GM18499 (cell line): ENCODE results near the gene NEB.
"Not testable (repeated sequence)": the region's sequence is repeated elsewhere in the genome, so short reads cannot be mapped to it uniquely, and the experiment has no call there.

ENCODE experiments used
- ATAC-seq: cut with Tn5 transposase; IDR thresholded peaks from one replicate; pipeline ENCODE4 v1.9.1; 2021; ENCODE audit warnings: moderate number of reproducible peaks; ENCODE audit not compliant: insufficient read depth, unreplicated experiment

NEB gene

DNA sequence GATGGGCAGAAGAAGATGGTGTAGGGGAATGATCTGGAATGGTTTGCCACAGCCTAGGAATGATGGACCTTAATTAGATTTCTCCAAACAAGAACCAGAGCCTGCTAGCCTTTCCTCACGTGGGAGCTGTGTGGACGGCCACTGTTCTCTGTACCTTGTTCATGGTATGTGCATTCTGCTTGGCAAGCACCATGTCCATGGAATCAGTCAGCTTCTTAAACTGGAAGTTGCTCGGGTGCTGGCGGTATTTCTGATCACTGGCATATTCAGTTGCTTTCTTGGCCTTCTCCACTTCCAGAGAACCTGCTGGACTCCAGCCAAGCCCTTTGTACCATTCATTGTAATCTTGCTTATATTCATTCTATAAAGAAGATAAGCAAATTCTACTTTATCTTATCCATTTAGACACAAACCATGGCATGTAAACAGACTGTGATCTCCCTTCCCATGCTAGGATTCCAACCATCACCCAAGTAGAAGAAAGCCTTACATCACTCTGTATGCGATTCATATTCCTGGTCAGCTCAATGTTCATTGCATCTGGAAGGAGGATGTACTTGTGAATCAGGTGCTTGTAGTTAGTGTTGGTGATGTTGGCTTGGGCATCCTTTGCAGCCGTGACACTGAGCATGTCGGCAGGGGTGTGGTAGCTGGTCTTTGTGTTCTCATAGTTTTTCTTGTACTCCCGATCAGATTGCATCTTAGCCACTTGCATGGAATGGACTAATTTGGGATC lies 78.4 kb downstream of the NEB start:
- ATAC-seq: no peak

DNA sequence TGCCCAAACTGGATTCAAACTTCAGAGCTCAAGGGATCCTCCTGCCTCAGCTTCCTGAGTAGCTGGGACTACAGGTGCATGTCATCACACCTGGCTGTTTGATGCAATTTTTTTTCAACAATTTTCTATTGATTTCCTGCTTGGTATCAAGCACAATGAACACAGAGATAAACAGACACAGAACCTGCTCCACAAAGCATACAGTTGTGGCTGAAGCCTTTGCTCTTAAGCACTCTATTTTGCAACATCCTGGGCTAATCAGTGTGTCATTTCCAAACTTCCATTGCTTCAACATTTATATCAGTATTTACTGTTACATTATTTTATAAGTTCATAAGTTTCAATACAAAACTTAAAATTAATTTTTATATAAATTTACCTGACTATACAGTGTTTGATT lies 79.4 kb downstream of the NEB start:
- no peak for ATAC-seq

DNA sequence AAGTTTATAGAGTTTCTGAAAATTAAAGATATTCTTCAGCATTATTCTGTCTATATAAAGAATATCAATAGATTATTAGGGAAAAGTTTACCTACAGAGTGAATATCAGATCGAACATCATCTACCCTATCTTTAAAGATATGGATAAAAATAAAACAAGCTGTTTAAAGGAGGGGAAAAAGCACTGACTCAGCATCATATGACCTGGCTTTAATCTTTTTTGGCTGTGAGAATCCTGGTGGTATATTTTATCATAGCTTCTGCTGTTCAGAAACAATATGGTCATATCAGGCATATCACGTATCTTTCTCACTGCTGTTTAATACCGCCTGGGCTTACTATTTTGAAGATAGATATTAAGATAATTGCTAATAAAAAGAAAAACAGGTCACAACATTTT lies 80.2 kb downstream of the NEB start:
- no peak for ATAC-seq

DNA sequence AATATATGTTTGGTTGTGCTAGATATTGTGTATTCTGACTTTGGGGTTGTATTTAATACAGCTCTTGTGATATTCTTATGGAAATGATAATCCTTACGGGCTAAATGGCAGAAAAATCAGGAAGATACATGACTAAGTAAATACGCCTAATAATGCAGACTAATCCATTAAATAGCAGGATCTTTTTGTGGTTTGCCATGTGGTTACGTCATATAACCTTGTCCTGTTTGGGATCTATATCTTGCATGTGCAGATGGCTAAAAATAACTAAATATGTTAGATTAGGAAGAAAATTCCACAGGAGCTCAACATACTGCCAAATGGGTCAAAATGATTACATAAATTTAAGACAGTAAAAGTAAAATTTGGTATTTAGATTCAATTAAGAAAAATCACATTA lies 83.0 kb downstream of the NEB start:
- ATAC-seq: no peak

DNA sequence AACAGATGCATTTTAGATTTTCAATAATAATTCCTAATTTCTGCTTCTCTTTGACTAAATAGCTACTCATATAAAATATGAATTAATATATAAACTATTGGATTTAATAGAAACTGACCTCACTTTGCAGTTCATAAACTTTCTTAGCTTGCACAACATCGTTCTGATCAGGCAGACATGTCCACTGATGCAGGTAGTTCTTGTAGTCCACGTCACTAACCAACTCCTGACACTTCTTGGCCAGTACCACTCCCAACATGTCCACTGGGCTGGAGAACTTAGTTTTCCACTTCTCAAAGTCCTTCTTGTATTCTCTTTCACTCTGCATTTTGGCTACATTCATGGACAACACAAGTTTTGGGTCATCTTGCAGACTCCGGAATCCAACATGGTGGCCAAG lies 83.8 kb downstream of the NEB start:
- no peak for ATAC-seq

DNA sequence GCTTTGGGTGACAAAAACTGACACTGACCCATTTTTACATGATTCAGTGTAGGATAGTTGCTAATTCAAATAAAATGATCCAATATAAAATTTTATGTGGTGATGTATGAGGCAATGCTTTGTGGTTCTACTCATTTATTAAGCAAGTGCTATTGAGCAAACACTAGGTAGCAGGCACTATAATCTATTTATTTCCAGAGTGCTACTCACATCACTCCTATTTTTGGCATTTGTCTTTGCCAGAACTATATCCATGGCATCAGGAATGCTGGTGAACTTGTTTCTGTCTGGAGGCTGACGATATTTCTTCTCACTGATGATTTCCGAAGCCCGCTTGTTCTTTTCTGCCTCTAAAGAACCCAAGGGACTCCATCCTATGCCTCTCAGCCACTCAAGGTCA lies 84.3 kb downstream of the NEB start:
- no peak for ATAC-seq

DNA sequence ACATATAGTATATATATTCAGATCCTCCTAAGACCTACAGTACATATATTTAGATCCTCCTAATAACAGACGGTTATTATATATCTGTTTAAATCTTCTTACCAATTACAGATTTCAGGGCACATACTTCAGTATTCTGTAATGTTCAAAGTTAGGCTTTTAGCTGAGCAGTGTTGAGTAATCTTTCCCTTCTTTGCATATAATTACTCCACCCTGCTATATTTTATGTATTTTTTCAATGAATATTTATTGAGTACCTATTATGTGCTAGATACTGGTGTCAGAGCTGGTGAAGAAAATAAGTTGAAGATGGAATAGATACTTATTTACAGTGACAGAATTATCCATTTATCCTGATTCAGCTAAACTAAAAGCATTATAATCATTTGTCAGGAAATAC lies 84.9 kb downstream of the NEB start:
- no peak for ATAC-seq

DNA sequence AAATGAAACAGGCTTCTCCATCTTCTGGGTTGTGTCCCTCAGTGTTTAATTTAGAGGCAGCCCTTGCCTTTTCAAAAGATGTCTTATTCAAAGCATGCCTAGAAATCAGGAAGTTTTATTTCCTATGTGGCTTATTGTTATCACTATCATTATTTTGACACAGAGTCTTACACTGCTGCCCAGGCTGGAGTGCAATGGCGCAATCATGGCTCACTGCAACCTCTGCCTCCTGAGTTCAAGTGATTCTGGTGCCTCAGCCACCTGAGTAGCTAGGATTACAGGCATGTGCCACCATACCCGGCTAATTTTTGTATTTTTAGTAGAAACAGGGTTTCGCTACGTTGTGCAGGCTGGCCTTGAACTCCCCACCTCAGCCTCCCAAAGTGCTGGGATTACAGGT lies 87.8 kb downstream of the NEB start:
- not testable (repeated sequence) for ATAC-seq

DNA sequence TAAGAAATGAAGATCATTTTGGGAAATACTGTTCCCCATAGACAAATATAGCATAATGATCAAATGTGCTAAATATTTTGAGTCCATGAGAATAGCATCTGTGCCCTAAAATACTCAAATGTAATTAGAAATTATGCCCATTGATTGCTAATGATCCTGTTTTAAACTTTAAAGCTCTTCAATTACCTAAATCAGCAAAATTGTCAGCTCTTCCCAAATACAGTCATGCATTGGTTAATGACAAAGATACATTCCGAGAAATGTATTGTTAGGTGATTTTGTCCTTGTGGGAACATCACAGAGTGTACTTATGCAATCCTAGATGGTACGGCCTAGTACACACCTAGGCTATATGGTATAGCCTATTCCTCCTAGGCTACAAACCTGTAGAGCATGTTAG lies 89.7 kb downstream of the NEB start:
- no peak for ATAC-seq

DNA sequence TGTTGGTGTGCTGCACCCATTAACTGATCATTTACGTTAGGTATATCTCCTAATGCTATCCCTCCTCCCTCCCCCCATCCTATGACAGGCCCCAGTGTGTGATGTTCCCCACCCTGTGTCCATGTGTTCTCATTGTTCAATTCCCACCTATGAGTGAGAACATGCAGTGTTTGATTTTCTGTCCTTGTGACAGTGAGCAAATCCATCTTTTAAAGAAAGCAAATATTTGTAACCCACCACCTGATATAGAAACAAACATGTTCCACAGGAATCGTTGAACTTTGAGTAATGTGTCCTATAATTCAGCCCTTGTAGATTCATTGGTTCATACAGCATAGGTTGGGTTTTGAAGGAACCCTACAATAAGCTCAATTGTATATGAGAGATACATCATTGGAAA lies 92.4 kb downstream of the NEB start:
- not testable (repeated sequence) for ATAC-seq

DNA sequence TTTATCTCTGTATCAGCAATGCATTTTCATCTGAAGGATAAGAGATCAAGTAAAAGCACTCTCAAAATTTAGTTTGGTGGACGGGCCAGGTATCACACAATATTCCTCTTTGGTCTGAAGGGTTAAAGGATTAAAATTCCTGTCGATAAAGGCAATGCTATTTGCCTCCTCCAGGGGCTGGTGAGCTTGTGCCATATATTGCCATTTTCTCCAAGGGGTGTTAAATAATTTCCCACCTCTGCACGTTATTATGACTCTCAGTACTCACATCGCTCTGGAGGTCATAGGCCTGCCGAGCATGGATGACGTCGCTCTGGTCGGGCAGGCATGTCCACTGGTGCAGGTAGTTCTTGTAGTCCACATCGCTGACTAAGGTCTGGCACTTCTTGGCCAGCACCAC lies 94.2 kb downstream of the NEB start:
- ATAC-seq: no peak

DNA sequence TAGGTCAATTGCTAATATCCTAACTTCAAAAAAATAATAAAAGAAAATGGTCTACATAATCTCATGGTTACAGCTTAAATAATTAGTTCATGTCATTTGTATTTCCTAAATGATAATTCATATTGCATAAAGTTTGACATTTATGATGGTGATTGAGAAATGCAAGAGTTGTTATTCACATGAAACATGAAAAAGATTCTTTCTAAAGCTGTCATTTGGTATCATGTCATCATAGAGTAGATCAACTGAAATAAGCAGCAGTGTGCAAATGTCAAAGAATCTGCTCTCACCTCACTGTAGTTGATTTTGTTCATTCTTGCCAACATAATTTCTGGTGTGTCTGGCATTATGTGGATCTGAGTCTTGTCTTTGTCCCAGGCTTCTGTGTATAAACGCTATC lies 95.3 kb downstream of the NEB start:
- no peak for ATAC-seq

DNA sequence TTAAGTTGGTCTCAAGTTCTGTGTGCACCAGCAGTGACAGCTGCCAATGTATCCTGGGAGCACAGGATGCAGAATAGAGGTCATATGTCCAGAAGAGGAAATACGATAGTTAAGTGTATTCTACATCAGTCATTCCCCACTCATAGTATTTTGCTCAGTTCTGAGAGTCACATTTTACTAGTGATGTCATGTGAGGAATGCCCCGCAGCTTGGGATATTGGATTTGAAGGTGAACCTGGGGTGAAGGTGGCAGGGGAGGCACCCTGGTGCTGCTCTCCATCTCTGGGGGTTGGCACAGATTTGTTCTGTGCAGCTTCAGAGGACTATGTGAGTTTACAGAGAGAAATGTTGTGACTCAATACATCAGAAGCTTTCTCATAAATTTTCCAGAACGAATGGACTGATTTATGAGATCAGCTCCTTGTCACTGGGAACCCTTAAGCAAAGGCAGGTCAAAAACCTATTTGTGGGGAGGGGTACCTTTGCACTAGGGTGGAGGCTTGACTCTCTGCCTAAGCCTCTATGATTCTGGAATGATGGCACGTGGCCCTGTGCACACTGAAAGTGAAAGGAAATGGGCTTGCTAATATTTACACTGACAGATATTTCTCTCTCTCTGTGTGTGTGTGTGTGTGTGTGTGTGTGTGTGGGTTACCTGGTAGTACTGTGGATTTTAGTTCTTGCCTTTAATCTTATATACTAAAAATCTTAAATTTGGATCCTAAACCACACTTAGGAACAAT lies 95.9 kb downstream of the NEB start:
- ATAC-seq: no peak

DNA sequence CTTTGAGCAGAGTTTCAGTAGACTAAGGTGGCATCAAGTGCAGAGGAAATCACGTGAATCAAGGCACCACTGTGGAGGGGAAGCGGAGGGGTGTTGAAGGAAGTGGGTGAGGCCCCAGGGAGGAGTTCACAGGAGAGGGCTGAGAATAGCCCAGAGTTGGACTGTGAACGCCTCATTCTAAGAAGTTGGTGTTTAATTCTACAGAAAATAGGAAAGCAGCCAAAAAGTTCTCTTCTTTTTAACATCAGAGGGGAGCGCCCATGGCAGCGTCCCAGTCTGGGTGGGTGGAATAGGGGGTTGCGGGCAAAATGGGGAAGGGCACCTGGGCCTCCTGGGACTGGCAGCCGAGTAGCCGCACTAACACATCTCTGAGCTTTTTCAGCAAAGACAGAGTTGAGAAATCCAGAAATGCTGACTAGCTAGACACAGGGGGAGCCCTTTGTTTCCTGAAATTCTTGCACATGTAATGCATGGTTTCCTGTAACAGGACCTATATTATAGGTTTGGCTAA lies 97.0 kb downstream of the NEB start:
- ATAC-seq: no peak

DNA sequence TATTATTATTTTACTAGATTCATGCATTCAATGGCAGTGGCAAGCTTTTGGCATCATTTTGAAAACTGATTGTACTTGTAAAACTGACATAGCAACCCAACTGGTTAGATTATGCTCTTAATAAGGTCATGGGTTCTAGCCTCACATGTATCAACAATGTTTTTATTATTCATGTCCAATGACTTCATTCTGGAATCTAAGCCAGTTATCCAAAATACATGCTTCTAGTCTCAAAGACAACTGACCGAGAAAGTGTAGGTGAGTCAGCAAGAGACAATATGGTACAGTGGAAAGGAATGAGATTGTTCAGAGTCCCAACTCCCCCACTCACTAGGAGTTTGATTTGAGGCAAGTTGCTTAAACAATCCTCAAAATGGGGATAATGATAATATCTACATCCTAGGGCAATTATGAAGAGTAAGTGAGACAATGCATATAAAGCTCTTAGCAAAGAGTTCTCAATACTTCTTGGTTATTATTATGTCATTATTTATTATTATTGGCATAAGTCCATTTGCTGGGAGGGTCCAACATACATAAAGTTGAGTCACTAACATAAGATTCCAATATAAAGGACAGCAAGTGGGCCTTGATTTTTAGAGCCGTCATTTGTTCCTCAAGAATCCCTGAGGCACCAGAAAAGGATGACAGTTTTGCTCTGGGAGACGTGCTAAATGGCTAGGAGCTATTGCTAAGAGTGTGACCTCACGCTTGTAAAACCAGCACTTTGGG lies 99.4 kb downstream of the NEB start:
- no peak for ATAC-seq

DNA sequence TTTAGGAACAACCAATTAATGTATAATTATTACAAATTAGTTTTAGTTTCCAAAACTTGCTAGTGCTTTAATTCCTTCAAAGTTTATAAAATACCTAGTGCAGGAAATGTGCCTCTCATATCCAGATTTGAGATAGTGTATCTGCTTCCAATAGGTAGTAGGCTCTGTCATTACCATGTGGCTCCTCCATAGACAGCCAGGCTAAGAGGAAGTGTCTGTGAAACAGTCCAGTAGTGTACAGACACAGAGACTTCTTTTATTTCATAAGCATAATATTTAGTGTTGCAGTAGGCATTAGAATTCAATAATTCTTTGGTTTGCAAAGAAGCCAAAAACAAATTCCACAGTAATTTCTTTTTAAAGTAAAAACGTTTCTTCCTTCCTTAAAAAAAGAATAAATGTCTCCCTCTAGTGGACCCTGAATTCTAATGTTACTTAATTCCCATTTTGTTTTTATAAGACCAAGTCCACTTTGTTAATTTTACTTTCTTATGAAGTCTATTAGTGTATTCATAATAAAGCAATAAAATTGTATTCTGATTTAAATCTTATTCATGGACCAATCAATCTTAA lies 101.2 kb downstream of the NEB start:
- ATAC-seq: no peak

DNA sequence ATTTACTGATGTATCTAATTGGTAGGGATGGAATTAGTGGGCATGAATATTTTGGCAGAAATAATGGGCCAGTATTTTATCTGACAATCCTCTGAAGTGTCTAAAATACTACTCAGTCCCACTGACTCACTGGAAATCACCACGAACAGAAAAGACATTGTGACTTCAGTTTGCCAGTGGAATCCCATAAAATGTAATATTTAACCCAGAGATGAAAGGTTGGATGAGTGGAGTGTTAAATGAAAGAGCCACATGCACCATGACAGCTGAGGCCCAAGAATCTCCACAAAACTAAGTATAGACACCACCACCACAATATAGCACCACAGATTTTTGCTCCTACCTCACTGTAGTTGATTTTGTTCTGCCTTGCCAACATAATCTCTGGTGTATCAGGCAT lies 103.9 kb downstream of the NEB start:
- ATAC-seq: no peak

DNA sequence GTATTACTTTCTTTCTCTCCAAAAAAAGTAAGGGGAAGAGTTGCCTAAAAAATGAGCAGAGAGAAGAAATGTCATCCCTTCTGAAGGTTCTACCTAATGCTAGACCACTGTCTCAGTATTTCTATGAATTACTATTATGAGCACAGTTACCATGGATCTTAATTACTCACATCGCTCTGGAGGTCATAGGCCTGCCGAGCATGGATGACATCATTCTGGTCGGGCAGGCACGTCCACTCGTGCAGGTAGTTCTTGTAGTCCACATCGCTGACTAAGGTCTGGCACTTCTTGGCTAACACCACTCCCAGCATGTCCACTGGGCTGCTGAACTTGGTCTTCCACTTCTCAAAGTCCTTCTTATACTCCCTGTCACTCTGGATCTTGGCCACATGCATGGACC lies 106.9 kb downstream of the NEB start:
- no peak for ATAC-seq

DNA sequence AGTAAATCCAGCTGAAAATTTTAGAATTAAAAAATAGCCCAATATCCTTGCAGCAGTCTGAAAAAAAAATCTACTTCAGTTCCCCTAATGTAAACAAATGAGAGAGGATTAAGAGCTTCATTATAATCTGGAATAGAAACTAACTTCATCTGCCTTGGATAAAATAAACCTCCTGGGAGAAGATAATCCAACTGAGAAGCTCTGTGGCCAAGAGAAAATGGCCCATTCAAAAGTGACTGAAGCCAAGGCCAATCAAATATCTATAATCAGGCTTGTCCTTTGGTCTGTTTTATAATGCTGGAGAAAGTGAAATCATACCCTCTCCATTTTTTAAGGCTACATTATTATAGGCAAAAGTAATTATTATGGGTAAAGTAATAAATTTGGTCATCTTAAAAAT lies 110.0 kb downstream of the NEB start:
- ATAC-seq: no peak

DNA sequence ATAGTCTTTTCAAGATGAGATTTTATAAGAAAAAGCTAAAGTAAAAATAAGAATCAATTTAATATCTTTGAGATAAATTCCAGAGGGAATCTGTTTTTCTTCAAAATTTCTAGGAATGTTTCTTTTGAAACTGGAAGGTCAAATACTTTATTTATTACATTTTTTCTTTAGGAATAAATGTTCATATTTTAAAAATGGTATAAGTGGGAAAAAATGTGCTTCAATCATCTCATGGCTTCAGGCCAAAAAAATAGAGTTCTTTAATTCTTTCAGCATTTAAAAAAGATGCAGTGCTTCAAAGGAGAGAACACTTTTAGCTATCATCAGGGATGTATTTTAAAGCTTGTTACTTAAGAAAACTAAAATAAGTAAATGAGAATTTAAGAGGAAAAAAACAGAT lies 110.6 kb downstream of the NEB start:
- no peak for ATAC-seq

DNA sequence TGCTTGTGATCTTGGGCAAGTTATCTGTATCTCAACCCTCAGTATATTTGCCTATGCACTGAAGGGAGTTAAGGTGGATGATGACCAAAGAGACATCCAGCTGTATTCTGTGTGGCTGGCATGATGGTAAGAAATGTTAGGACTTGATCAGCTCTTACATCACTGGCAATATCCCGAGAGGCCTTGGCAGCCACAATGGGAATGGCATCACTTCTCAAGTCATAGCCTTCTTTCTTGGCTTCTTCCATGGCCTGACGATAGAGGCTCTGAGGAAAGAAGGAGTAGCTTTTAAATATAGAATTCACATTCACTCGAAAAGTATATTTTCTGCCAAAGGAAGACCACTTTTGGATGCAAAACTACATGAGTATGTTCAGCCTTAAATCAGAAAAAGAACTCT lies 113.5 kb downstream of the NEB start:
- ATAC-seq: no peak
